OCI-LY3 (cell line): ENCODE data around the gene CD58.

Experiments used
- CTCF ChIP-seq: fragments of 200-600, 300-600 bp; sonication (generic); IDR thresholded peaks from 2 replicates; pipeline ENCODE4 v1.5.1; 2014; ENCODE audit warnings: antibody characterized with exemption, low read length, low read depth
- EZH2phosphoT487 ChIP-seq: fragments of 200-600 bp; shearing (Covaris generic); IDR thresholded peaks from 2 replicates; pipeline ENCODE4 v1.6.1; 2018; ENCODE audit warnings: antibody characterized with exemption, mixed run types, low read depth

- TF ChIP-seq CTCF, result no peak
- no peak for TF ChIP-seq EZH2phosphoT487
Observed at GRCh38 chr1:116481934-116482333, 88.9 kb downstream of the CD58 start.
